ENCODE data around the gene SCT.
A peak's percentile ranks its signal among the peaks of the same experiment; 100 is the strongest.

The SCT gene

GRCh38 chr11:610146-610801 is 16.7 kb downstream of the SCT start:
- no peak for DNase-seq (ENCODE audit: low read depth)

GRCh38 chr11:609341-609811 is 17.6 kb downstream of the SCT start:
- DNase-seq (ENCODE audit: low read depth) = no peak

- DNase-seq (ENCODE audit: low read depth) = no peak
Observed at GRCh38 chr11:608791-609251, 18.2 kb downstream of the SCT start.

DNA sequence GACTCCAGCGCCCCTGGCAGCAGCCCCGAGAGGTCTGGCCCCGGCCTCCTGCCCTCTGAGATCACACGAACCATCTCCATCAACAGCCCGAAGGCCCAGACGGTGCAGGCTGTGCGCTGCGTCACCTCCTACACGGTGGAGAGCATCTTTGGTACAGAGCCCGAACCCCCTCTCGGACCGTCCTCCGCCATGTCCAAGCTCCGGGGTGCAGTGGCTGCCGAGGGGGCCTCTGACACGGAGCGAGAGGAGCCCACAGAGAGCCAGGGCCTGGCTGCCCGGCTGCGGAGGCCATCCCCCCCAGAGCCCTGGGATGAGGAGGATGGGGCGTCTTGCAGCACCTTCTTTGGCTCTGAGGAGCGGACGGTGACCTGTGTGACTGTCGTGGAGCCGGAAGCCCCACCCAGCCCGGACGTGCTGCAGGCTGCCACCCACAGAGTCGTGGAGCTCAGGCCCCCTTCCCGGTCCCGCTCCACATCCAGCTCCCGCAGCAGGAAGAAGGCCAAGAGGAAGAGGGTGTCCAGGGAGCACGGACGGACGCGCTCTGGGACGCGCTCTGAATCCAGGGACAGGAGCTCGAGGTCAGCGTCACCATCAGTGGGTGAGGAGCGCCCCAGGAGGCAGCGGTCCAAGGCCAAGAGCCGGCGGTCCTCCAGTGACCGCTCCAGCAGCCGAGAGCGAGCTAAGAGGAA is 18.9 kb downstream of the SCT start:
- DNase-seq (ENCODE audit: low read depth) = no peak

DNA sequence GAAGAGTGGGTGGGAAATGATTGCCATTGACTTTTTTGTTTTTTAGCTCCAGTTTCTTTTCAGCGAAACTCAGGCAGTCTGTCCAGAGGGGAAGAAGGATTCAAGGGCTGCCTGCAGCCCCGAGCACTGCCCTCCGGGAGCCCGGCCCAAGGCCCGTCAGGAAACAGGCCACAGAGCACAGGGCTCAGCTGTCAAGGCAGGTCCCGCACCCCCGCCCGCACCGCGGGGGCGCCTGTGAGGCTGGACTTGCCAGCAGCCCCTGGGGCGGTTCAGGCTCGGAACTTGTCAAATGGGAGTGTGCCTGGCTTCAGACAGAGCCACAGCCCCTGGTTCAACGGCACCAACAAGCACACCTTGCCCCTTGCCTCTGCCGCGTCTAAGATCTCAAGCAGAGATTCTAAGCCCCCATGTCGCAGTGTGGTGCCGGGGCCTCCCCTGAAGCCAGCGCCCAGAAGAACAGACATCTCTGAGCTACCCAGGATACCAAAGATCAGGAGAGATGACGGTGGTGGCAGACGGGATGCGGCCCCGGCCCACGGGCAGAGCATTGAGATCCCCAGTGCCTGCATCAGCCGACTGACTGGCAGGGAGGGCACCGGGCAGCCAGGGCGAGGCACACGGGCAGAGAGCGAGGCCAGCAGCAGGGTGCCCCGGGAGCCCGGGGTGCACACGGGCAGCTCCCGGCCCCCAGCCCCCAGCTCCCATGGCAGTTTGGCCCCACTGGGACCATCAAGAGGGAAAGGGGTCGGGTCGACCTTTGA is 19.8 kb downstream of the SCT start:
- no peak for DNase-seq (ENCODE audit: low read depth)

- DNase-seq (ENCODE audit: low read depth) = no peak
Observed at GRCh38 chr11:606245-606644, 20.7 kb downstream of the SCT start.

DNA sequence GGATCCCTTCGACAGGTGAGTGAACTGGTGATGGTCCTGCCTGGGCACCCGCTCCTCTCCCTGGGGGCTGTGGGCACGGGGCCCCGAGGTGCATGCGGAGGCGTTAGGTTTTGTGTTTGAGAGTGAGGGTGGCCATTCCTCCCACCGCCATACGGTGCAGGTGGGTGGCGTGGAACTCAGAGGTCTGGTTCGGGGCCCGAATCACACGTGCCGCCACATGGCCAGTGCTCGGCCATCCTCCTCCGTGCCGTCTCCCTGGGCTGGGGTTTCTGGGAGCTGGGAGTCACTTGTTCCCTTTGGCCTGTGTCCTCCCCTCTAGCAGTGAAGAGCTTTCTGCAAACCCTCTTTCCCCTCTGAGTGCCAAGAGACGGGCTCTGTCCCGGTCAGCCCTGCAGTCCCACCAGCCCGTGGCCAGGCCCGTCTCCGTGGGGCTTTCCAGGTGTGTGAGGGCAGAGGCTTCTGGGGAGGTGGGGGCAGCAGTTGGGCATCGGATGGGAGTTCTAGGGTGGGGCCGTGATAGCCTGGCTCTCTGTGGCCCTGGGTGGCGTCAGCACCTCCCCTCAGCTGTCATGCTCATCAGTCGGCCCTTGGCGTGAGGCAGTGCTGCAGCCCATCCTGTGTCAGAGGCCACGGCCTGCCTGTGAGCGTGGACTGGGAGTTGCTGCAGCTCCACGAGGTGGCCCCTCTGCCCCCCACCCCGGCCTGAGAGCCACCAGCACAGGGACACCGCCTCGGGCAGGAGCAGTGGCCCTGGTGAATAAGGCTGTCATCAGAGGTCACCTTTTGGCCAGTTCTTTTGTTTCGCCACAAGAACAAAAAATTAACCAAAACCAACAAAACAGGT is 21.5 kb downstream of the SCT start:
- no peak for DNase-seq (ENCODE audit: low read depth)

- DNase-seq (ENCODE audit: low read depth) = no peak
Observed at GRCh38 chr11:603154-603553, 23.8 kb downstream of the SCT start.

DNA sequence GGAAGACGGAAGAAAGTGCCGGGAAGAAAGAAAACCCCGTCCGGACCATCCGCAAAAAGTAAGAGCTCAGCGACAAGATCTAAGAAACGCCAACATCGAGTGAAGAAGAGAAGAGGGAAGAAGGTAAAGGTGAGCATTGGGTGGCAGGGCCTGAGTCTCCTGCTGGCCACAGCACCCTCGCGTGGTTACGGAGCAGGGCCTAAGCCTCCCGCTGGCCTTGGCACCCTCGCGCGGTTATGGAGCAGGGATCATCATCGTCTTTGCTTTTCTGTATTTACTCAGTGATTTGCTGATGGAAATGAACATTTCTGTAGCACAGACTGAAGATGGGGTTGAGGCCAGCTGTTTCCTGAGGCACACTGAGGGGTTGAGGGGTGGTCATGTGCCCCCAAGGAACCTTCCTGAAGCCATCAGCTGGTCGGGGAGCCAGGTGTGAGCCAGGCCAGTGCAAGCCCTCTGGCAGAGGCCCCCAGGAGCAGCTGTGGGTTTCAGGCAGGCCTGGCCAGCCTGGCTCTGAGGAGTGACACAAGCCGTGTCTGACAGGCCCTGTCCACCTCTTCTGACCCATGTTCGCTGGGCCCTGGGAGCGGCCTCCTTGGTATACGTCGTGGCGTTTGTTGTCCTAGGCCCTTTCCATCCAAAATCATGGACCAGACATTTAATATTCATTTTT is 25.3 kb downstream of the SCT start:
- no peak for DNase-seq (ENCODE audit: low read depth)

- no peak for DNase-seq (ENCODE audit: low read depth)
Observed at GRCh38 chr11:598005-598680, 28.8 kb downstream of the SCT start.

- DNase-seq (ENCODE audit: low read depth) = no peak
Observed at GRCh38 chr11:597166-597725, 29.7 kb downstream of the SCT start.

- DNase-seq (ENCODE audit: low read depth) = no peak
Observed at GRCh38 chr11:596374-596773, 30.6 kb downstream of the SCT start.

- DNase-seq (ENCODE audit: low read depth) = no peak
Observed at GRCh38 chr11:595400-595799, 31.6 kb downstream of the SCT start.

DNA sequence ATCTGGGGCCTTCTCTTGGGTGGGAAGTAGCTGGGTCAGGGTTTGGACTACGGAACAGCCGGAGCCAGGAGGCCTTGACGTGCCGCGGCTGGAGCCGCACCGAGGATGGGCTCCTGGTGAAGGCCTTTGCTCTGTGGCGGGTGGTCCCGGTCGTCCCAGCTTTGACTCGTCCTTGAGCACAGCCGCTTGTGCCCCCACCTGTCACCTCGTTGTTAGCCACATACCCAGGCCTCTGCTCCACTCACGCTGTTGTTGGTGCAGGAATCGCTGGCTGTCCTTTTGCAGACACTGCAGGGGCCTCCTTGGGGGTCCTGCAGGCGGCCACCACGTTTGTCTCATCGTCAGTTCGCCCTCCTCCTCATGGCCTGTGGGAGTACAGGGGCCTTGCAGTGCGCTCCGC is 33.6 kb downstream of the SCT start:
- no peak for DNase-seq (ENCODE audit: low read depth)

DNA sequence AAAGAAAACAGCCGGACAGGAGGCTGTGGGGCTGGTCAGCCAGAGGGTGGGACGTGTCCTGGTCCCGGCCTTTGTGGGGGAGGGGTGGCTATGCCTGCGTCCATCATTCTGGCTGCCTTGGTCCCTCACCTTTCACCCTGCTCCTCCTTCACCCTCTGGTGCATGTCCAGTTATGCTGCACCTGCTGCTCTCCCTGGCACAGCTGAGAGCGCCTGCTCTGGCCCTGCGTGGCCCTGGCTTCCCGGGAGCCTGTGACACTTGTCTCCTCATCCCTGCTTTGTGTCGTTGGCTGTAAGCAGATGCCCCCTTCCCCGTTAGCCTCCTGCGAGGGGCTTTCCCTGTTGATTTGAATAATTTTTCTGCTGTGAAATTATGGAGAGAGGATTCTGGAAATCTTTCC is 34.1 kb downstream of the SCT start:
- DNase-seq (ENCODE audit: low read depth) = no peak

- no peak for DNase-seq (ENCODE audit: low read depth)
Observed at GRCh38 chr11:592501-592900, 34.5 kb downstream of the SCT start.

DNA sequence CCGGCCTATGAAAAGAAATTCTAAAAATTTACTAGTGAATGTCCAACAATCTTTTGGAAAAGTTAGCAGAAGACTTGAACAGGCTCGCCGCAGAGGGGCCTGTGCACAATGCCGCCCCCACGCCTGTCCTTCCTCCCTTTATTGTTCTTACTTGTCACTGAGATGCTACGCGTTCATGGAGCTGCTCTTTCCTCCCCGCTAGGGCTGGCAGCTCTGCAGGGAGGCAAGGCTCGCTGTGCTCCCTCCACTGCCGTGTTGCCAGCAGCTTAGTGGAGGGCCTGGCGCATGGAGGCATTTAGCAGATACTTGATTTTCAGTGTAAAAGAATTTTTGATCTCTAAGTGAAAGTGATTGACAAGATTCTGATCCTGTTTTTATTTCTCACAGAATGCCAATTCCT is 36.0 kb downstream of the SCT start:
- no peak for DNase-seq (ENCODE audit: low read depth)

DNA sequence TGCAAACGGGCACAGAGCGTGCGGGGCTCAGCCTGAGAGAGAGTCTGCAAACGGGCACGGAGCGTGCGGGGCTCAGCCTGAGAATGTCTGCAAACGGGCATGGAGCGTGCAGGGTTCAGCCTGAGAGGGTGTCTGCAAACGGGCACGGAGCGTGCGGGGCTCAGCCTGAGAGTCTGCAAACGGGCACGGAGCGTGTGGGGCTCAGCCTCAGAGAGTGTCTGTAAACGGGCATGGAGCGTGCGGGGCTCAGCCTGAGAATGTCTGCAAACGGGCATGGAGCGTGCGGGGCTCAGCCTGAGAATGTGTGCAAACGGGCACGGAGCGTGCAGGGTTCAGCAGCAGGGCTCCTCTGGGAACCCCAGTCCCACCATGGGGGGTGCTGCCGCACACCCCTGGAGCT is 37.2 kb downstream of the SCT start:
- no peak for DNase-seq (ENCODE audit: low read depth)

- DNase-seq (ENCODE audit: low read depth) = peak; percentile 30
Observed at GRCh38 chr11:587978-588380, 39.0 kb downstream of the SCT start.

- DNase-seq (ENCODE audit: low read depth) = no peak
Observed at GRCh38 chr11:587546-587945, 39.4 kb downstream of the SCT start.
